Lung (tissue), 12 donors: ENCODE data around the gene GALNT2. TPM values are rescaled to one million over a fixed set of nuclear protein-coding genes. Genes with fewer than 3 reads are reported as not detected.

Experiments used
- ATAC-seq: fragments of 200-7000 bp; cut with Tn5 transposase; one replicate; pipeline ENCODE4 v1.9.1; 2020; ENCODE audit warnings: moderate number of reproducible peaks; ENCODE audit not compliant: insufficient read depth, low FRiP score
- DNase-seq, 3 donors: peaks; one replicate each; pipeline ENCODE4 v3.0.0-alpha.2; 2013 to 2017
- H3K27ac ChIP-seq, 2 donors: one replicate each; pipeline ENCODE4 v1.5.1; 2013; ENCODE audit warnings: mild to moderate bottlenecking in 2 of 2, moderate library complexity in 2 of 2, control low read depth in 1 of 2, inconsistent platforms in 1 of 2, low read depth in 1 of 2, low read length in 1 of 2
- H3K27me3 ChIP-seq, 3 donors: one replicate each; pipeline ENCODE4 v1.5.1; 2013; ENCODE audit warnings: low read length in 2 of 3; ENCODE audit not compliant: control insufficient read depth in 3 of 3, insufficient read depth in 3 of 3
- H3K36me3 ChIP-seq, 4 donors: one replicate each; pipeline ENCODE4 v1.5.1; 2013; ENCODE audit warnings: low read length in 4 of 4, mild to moderate bottlenecking in 1 of 4, moderate library complexity in 1 of 4; ENCODE audit not compliant: control insufficient read depth in 4 of 4, insufficient read depth in 4 of 4
- H3K4me1 ChIP-seq, 5 donors: one replicate each; pipeline ENCODE4 v1.5.1; 2013; ENCODE audit warnings: low read length in 5 of 5, mild to moderate bottlenecking in 2 of 5, moderate library complexity in 1 of 5; ENCODE audit not compliant: control insufficient read depth in 5 of 5, insufficient read depth in 5 of 5
- H3K4me3 ChIP-seq: one replicate; pipeline ENCODE4 v1.5.1; 2013; ENCODE audit warnings: mild to moderate bottlenecking, control low read depth, moderate library complexity
- H3K9ac ChIP-seq, 2 donors: one replicate each; pipeline ENCODE4 v1.5.1; 2013; ENCODE audit warnings: low read length in 2 of 2, control low read depth in 1 of 2; ENCODE audit not compliant: insufficient read depth in 1 of 2
- H3K9me3 ChIP-seq, 4 donors: one replicate each; pipeline ENCODE4 v1.5.1; 2013; ENCODE audit warnings: low read length in 3 of 4, mild to moderate bottlenecking in 1 of 4, moderate library complexity in 1 of 4; ENCODE audit not compliant: control insufficient read depth in 4 of 4, insufficient read depth in 3 of 4
- WGBS, 2 donors: extraction: QIAGEN DNeasy Blood & Tissue Kit; methylation state at CpG; one replicate each; pipeline ENCODE4 v1.1.7; 2013; 5-methylcytosine and 5-hydroxymethylcytosine counted together
- polyA plus RNA-seq, 2 donors: library from polyadenylated mRNA; stranded (reverse); fragments of 200-250 nt; gene quantifications; one replicate each; pipeline ENCODE4 v1.2.1, GENCODE V29; 2013
- total RNA-seq, 2 donors: library from RNA; depleted of rRNA in 1 of 2; stranded (reverse); fragments of >200 nt in 1 of 2; gene quantifications; one replicate each; pipeline ENCODE4 v1.2.1, GENCODE V29; 2014 to 2021
- TF ChIP-seq, protein P1 (sequence below): IDR thresholded peaks from 2 replicates; pipeline ENCODE4 v1.5.1; 2012; ENCODE audit warnings: mild to moderate bottlenecking; ENCODE audit errors: control extremely low read depth, extremely low read depth
- donor health status: control.
- donor health status: control.
- donor health status: Bipolar disorder and iron deficiency.
- donor health status: healthy.
- donor health status: DM: yes; HTN: yes; CAD: no.

GALNT2 gene
- total and polyA plus RNA-seq, 4 donors = 23.1 to 101 (median 58.9) TPM

GRCh38 chr1:230174471-230175162 is 107.6 kb downstream of the GALNT2 start:
- Histone ChIP-seq H3K27me3 (no peaks in the 10 kb centered on the region), H3K9ac (no peak overlapping the region), H3K9me3 (no peaks in the 10 kb centered on the region), H3K4me1 (peaks cover 3 to 15% (median 6%) of the 10 kb centered on the region in 5 donors), H3K4me3 (no peak overlapping the region), H3K27ac (no peak overlapping the region), H3K36me3 (peaks cover 0 to 2% (median 0%) of the 10 kb centered on the region in 4 donors)
- 93 to 94% methylated on average over 15 of the region's 15 CpGs for WGBS, 2 donors
- no peak for DNase-seq
- TF ChIP-seq, protein P1, sequence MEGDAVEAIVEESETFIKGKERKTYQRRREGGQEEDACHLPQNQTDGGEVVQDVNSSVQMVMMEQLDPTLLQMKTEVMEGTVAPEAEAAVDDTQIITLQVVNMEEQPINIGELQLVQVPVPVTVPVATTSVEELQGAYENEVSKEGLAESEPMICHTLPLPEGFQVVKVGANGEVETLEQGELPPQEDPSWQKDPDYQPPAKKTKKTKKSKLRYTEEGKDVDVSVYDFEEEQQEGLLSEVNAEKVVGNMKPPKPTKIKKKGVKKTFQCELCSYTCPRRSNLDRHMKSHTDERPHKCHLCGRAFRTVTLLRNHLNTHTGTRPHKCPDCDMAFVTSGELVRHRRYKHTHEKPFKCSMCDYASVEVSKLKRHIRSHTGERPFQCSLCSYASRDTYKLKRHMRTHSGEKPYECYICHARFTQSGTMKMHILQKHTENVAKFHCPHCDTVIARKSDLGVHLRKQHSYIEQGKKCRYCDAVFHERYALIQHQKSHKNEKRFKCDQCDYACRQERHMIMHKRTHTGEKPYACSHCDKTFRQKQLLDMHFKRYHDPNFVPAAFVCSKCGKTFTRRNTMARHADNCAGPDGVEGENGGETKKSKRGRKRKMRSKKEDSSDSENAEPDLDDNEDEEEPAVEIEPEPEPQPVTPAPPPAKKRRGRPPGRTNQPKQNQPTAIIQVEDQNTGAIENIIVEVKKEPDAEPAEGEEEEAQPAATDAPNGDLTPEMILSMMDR = no peak
- no peak for ATAC-seq

DNA sequence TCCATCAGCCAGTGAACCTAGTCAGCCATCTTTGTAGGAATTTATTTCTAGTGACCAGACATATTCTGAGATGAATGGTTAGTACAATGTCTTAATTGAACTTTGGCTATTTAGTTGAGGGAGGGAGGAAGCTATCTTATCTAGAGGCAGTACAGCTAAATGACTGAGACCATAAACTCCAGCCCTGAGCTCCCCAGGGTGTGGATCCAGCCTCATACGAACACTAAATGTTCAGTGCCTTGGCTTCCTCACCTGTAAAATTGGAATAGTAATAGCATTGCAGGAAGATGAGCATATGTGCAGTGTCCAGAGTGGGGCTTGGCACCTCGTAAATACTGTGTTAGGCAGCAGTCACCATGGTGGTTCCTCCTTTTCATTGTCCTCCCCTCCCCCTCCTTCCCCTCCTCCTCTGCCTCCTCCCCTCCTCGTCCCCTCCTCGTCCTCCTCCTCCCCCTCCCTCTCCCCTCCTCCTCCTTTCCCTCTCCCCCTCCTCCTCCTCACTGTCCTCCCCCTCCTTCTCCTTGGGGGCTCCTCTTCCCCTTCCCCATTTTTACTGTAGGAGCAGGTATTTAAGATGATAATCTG is 108.2 kb downstream of the GALNT2 start:
- DNase-seq (no peak), ATAC-seq (no peak)
- Histone ChIP-seq H3K9ac (no peak overlapping the region), H3K9me3 (no peaks in the 10 kb centered on the region), H3K27ac (no peak overlapping the region), H3K4me3 (no peak overlapping the region), H3K4me1 (peaks cover 3 to 10% (median 6%) of the 10 kb centered on the region in 5 donors), H3K27me3 (no peaks in the 10 kb centered on the region), H3K36me3 (peaks cover 0 to 2% (median 0%) of the 10 kb centered on the region in 4 donors)
- 47 to 67% methylated on average over 3 to 4 of the region's 4 CpGs for WGBS, 2 donors
- TF ChIP-seq, protein P1 = no peak

DNA sequence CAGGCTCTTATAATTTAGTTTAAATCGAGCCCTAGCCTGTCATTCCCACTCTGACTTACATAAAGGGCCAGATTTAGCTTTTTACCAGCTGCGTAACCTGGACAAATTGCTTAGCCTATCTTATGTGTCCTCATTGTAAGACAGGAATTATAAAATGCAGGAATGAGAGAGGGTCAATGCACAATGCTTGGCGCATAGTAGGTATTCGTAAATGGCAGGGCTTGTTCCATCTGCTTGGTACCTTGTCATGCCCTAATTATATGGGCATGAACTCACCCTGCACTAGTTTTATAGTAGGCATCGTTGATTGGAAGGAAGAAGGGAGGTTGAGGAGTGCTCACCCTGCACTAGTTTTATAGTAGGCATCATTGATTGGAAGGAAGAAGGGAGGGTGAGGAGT is 108.8 kb downstream of the GALNT2 start:
- H3K27me3 ChIP-seq = no peaks in the 10 kb centered on the region
- WGBS, 2 donors = 88 to 90% methylated on average over 5 of the region's 5 CpGs

More for the DNA sequence above, 108.8 kb downstream of the GALNT2 start:
- TF ChIP-seq, protein P1 = no peak
- Histone ChIP-seq H3K9ac (no peak overlapping the region), H3K4me3 (no peak overlapping the region), H3K36me3 (peaks cover 0 to 2% (median 0%) of the 10 kb centered on the region in 4 donors), H3K4me1 (peaks cover 3 to 8% (median 6%) of the 10 kb centered on the region in 5 donors), H3K9me3 (no peaks in the 10 kb centered on the region), H3K27ac (no peak overlapping the region)
- DNase-seq (no peak), ATAC-seq (no peak)
